Gastroesophageal sphincter (tissue), 4 donors: ENCODE data around the gene SULT1C4. TPM values are rescaled to one million over a fixed set of nuclear protein-coding genes. Genes with fewer than 3 reads are reported as not detected.
A peak's percentile ranks its signal among the peaks of the same experiment; 100 is the strongest.

ENCODE experiments used
- ATAC-seq: fragments of 150-250 bp; one replicate; pipeline ENCODE4 v1.9.1; 2016; ENCODE audit warnings: mild to moderate bottlenecking, moderate library complexity
- H3K27ac ChIP-seq, 4 donors: fragments of 200-600 bp; sonication (generic) in 3 of 4; 1 replicate in 3 of 4; 2 replicates in 1 of 4; pipeline ENCODE4 v1.5.1; 2016 to 2019
- H3K27me3 ChIP-seq: fragments of 200-600 bp; sonication (generic); one replicate; pipeline ENCODE4 v1.5.1; 2019
- H3K36me3 ChIP-seq, 2 donors: fragments of 200-600 bp; sonication (generic); one replicate each; pipeline ENCODE4 v1.5.1; 2019; ENCODE audit warnings: control low read depth in 1 of 2
- H3K4me1 ChIP-seq, 3 donors: fragments of 200-600 bp; sonication (generic); 1 replicate in 2 of 3; 2 replicates in 1 of 3; pipeline ENCODE4 v1.5.1; 2016 to 2019; ENCODE audit warnings: control low read depth in 2 of 3
- H3K4me3 ChIP-seq, 2 donors: fragments of 200-600 bp; sonication (generic); one replicate each; pipeline ENCODE4 v1.5.1; 2019; ENCODE audit warnings: mild to moderate bottlenecking in 1 of 2, moderate library complexity in 1 of 2
- H3K9me3 ChIP-seq, 3 donors: fragments of 200-600 bp; sonication (generic); one replicate each; pipeline ENCODE4 v1.5.1; 2017 to 2019; ENCODE audit warnings: control low read depth in 2 of 3
- CTCF ChIP-seq, 4 experiments: fragments of 200-600 bp in 2 of 4; fragments of 450-650 bp in 2 of 4; sonication (generic) in 1 of 4; IDR thresholded peaks; one replicate each; pipeline ENCODE4 v1.5.1; 2017 to 2019; ENCODE audit warnings: antibody characterized with exemption in 4 of 4, mild to moderate bottlenecking in 2 of 4, moderate library complexity in 2 of 4
- EP300 ChIP-seq: sonication (generic); formaldehyde crosslinking; IDR thresholded peaks from one replicate; pipeline ENCODE4 v1.6.1; 2017; ENCODE audit warnings: antibody characterized with exemption, mild to moderate bottlenecking
- POLR2A ChIP-seq, 2 donors: fragments of 450-650 bp; IDR thresholded peaks; one replicate each; pipeline ENCODE4 v1.6.1; 2017; ENCODE audit warnings: antibody characterized with exemption in 2 of 2, mild to moderate bottlenecking in 2 of 2, moderate library complexity in 1 of 2
- POLR2AphosphoS5 ChIP-seq: sonication (generic); formaldehyde crosslinking; IDR thresholded peaks from one replicate; pipeline ENCODE4 v1.6.1; 2017; ENCODE audit warnings: antibody characterized with exemption
- WGBS, 2 donors: methylation state at CpG; one replicate each; pipeline ENCODE4 v1.1.5; 2018; ENCODE audit warnings: low coverage in 1 of 2; 5-methylcytosine and 5-hydroxymethylcytosine counted together
- total RNA-seq, 4 donors: library from RNA; depleted of rRNA; stranded (reverse); fragments of >200 nt; gene quantifications; one replicate each; pipeline ENCODE4 v1.1.0, GENCODE V29; 2016

SULT1C4 gene
- total RNA-seq, 4 donors from 2014 or later = 2.3 to 8.1 (median 5.9) TPM

DNA sequence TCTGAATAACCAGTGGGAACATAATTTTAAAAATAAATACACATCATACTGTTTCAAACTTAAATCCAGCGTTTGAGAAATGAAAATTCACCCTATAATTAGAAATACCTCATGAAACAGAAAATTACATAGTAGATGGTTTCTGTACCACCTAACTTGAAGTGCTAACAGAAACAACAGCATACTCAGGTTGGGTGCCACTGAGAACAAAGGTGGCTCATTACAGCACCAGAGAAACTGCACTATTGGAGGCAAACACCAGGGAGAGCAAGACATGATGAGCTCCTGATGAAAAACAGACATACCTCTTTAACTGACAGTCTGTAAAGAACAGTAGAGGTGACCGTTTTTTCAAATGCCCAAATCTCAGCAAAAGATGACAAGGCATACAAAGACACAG is 12.6 kb downstream of the SULT1C4 start:
- no peak for ATAC-seq
- Histone ChIP-seq H3K36me3 (peaks cover 0 to 6% of the 10 kb centered on the region in 2 donors), H3K27me3 (no peaks in the 10 kb centered on the region), H3K4me3 (no peak overlapping the region), H3K27ac (no peak overlapping the region), H3K4me1 (no peaks in the 10 kb centered on the region), H3K9me3 (peaks cover 0 to 37% (median 0%) of the 10 kb centered on the region in 3 donors)
- 73 to 90% methylated on average over 1 to 2 of the region's 2 CpGs for WGBS, 2 donors
- TF ChIP-seq POLR2AphosphoS5 = no peak
- no peak for TF ChIP-seq CTCF (IDR thresholded peaks at IDR 0.05)
- no peak for TF ChIP-seq EP300
- TF ChIP-seq POLR2A (IDR thresholded peaks at IDR 0.05) = no peak

- Histone ChIP-seq H3K27me3 (no peaks in the 10 kb centered on the region), H3K27ac (no peak overlapping the region), H3K4me1 (no peaks in the 10 kb centered on the region), H3K9me3 (peaks cover 0 to 37% (median 0%) of the 10 kb centered on the region in 3 donors), H3K4me3 (no peak overlapping the region), H3K36me3 (peaks cover 0 to 1% of the 10 kb centered on the region in 2 donors)
- WGBS, 2 donors = 75 to 80% methylated on average over 1 of the region's 1 CpG
- TF ChIP-seq POLR2AphosphoS5 = no peak
- no peak for TF ChIP-seq CTCF (IDR thresholded peaks at IDR 0.05)
- TF ChIP-seq EP300 = no peak
- TF ChIP-seq POLR2A (IDR thresholded peaks at IDR 0.05) = no peak
- ATAC-seq = no peak
Observed at GRCh38 chr2:108392029-108392428, 14.3 kb downstream of the SULT1C4 start.

DNA sequence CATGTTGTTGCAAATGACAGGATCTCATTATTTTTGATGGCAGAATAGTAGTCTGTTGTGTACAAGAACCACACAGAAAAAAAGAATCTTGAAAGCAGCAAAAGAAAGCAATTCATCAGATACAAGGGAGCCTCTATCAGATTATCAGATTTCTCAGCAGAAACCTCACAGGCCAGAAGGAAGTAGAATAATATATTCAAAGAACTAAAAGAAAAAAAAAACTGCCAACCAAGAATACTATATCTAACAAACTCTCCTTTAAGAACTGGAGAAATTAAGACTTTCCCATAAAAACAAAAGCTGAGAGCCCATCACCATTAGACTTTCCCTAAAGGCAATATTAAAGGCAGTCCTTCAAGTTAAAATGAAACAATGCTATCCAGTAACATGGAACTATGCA is 15.4 kb downstream of the SULT1C4 start:
- H3K9me3 ChIP-seq = peaks cover 0 to 37% (median 0%) of the 10 kb centered on the region in 3 donors
- no peak overlapping the region for H3K4me3 ChIP-seq
- H3K4me1 ChIP-seq = no peaks in the 10 kb centered on the region
- TF ChIP-seq EP300 = no peak
- no peak for TF ChIP-seq POLR2AphosphoS5
- TF ChIP-seq CTCF (IDR thresholded peaks at IDR 0.05) = no peak
- no peak for TF ChIP-seq POLR2A (IDR thresholded peaks at IDR 0.05)
- H3K36me3 ChIP-seq = no peaks in the 10 kb centered on the region
- no peaks in the 10 kb centered on the region for H3K27me3 ChIP-seq
- no peak overlapping the region for H3K27ac ChIP-seq
- ATAC-seq = no peak

DNA sequence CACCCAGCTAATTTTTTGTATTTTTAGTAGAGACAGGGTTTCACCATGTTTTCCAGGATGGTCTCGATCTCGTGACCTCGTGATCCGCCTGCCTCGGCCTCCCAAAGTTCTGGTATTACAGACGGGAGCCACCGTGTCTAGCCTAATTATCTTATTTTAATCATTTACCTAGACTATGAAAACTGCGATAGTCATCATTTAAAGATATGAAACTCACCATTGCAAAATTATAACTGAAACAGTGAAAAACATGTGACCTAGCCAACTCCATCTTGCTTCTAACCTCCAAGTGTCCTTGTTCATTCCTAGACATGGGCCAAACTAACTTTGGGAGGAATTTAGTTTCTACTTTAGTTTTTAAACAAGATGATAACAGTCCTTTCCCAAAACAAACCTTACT is 17.4 kb downstream of the SULT1C4 start:
- H3K4me3 ChIP-seq = no peak overlapping the region
- H3K27ac ChIP-seq = no peak overlapping the region
- no peaks in the 10 kb centered on the region for H3K4me1 ChIP-seq
- peaks cover 0 to 54% (median 2%) of the 10 kb centered on the region in 3 donors for H3K9me3 ChIP-seq
- 98 to 100% methylated on average over 2 to 8 of the region's 8 CpGs for WGBS, 2 donors
- ATAC-seq = no peak
- TF ChIP-seq CTCF (IDR thresholded peaks at IDR 0.05) = no peak
- TF ChIP-seq EP300 = no peak
- TF ChIP-seq POLR2AphosphoS5 = no peak
- no peak for TF ChIP-seq POLR2A (IDR thresholded peaks at IDR 0.05)
- no peaks in the 10 kb centered on the region for H3K27me3 ChIP-seq
- no peaks in the 10 kb centered on the region for H3K36me3 ChIP-seq

DNA sequence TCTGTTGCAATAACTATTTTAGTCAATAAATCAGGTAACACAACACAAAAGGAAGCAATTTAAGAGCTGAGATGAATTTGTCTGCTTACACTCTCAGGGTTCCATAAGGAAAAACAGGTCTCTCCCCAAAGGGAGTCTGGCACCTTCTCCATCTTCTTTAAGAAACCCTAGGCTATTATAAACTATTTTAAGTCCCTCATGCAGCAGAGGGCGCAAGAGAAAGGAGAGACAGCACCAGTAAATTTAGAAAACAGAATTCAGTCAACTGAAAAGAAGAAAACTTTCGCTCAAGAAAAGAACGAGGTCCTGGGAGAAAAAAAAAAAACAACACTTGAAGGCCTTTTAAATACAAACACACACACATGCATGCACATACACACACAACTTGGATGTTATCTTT is 19.1 kb downstream of the SULT1C4 start:
- H3K9me3 ChIP-seq = peaks cover 0 to 44% (median 2%) of the 10 kb centered on the region in 3 donors
- 54 to 77% methylated on average over 3 of the region's 3 CpGs for WGBS, 2 donors
- no peak for ATAC-seq

More for the DNA sequence above, 19.1 kb downstream of the SULT1C4 start:
- TF ChIP-seq POLR2AphosphoS5 = no peak
- TF ChIP-seq EP300 = no peak
- TF ChIP-seq CTCF (IDR thresholded peaks at IDR 0.05) = peak in 1 of 4 experiments; percentile 11
- no peak for TF ChIP-seq POLR2A (IDR thresholded peaks at IDR 0.05)
- Histone ChIP-seq H3K27ac (no peak overlapping the region), H3K4me3 (no peak overlapping the region), H3K4me1 (no peaks in the 10 kb centered on the region), H3K36me3 (no peaks in the 10 kb centered on the region), H3K27me3 (no peaks in the 10 kb centered on the region)
